GM19452 (cell line): ENCODE data around the gene BCAR1.
"Not testable (repeated sequence)": the region's sequence is repeated elsewhere in the genome, so short reads cannot be mapped to it uniquely, and the experiment has no call there.

ENCODE experiments used
- ATAC-seq: cut with Tn5 transposase; IDR thresholded peaks from one replicate; pipeline ENCODE4 v1.9.1; 2021; ENCODE audit not compliant: unreplicated experiment

BCAR1 gene

GRCh38 chr16:75272097-75272551 lies 20.7 kb upstream of the BCAR1 start:
- ATAC-seq: no peak

GRCh38 chr16:75271441-75272096 lies 20.1 kb upstream of the BCAR1 start:
- ATAC-seq: no peak

- ATAC-seq: not testable (repeated sequence)
These were observed 17.9 kb upstream of the BCAR1 start for GRCh38 chr16:75269358-75269757.

- no peak for ATAC-seq
These were observed 16.3 kb upstream of the BCAR1 start for GRCh38 chr16:75267631-75268264.

- no peak for ATAC-seq
These were observed 15.6 kb upstream of the BCAR1 start for GRCh38 chr16:75266738-75267630.

- ATAC-seq: peak; percentile 69
These were observed 14.7 kb upstream of the BCAR1 start for GRCh38 chr16:75265911-75266701.

- peak; percentile 13 for ATAC-seq
These were observed 13.8 kb upstream of the BCAR1 start for GRCh38 chr16:75264999-75265910.

- ATAC-seq: no peak
These were observed 13.1 kb upstream of the BCAR1 start for GRCh38 chr16:75264457-75264998.

GRCh38 chr16:75263963-75264445 lies 12.6 kb upstream of the BCAR1 start:
- ATAC-seq: no peak

GRCh38 chr16:75263291-75263962 lies 12.0 kb upstream of the BCAR1 start:
- no peak for ATAC-seq

GRCh38 chr16:75262800-75263127 lies 11.3 kb upstream of the BCAR1 start:
- ATAC-seq: no peak

- no peak for ATAC-seq
These were observed 10.8 kb upstream of the BCAR1 start for GRCh38 chr16:75262104-75262799.

GRCh38 chr16:75261590-75262078 lies 10.2 kb upstream of the BCAR1 start:
- ATAC-seq: no peak

- no peak for ATAC-seq
These were observed 9.6 kb upstream of the BCAR1 start for GRCh38 chr16:75260851-75261589.

GRCh38 chr16:75258807-75259141 lies 7.3 kb upstream of the BCAR1 start:
- ATAC-seq: no peak

GRCh38 chr16:75257886-75258806 lies 6.7 kb upstream of the BCAR1 start:
- no peak for ATAC-seq
